Omental fat pad (tissue), 4 donors: ENCODE results near the gene GRID1. TPM values are rescaled to one million over a fixed set of nuclear protein-coding genes. Genes with fewer than 3 reads are reported as not detected.
"Not testable (repeated sequence)": the region's sequence is repeated elsewhere in the genome, so short reads cannot be mapped to it uniquely, and the experiment has no call there.

Experiments
- ATAC-seq: fragments of 150-250 bp; one replicate; pipeline ENCODE4 v1.9.1; 2016; ENCODE audit warnings: mild to moderate bottlenecking, moderate library complexity; ENCODE audit not compliant: low FRiP score
- DNase-seq: peaks from one replicate; pipeline ENCODE4 v3.0.0-alpha.2; 2019; ENCODE audit warnings: low spot score
- CTCF ChIP-seq, 3 donors: fragments of 450-650 bp; IDR thresholded peaks; one replicate each; pipeline ENCODE4 v1.5.1; 2016 to 2017; ENCODE audit warnings: antibody characterized with exemption in 3 of 3, mild to moderate bottlenecking in 3 of 3, moderate library complexity in 2 of 3
- total RNA-seq, 4 donors: library from RNA; depleted of rRNA; stranded (reverse); fragments of >200 nt; gene quantifications; one replicate each; pipeline ENCODE4 v1.1.0, GENCODE V29; 2016

Gene GRID1
- total RNA-seq, 4 donors from 2014 or later = 1.5 to 3.5 (median 2.4) TPM

GRCh38 chr10:86103391-86104101 lies 263.0 kb downstream of the GRID1 start:
- DNase-seq = no peak
- no peak for TF ChIP-seq CTCF (IDR thresholded peaks at IDR 0.05)
- no peak for ATAC-seq

GRCh38 chr10:86102451-86102850 lies 264.1 kb downstream of the GRID1 start:
- TF ChIP-seq CTCF (IDR thresholded peaks at IDR 0.05) = no peak
- ATAC-seq (no peak), DNase-seq (no peak)

GRCh38 chr10:86102031-86102430 lies 264.6 kb downstream of the GRID1 start:
- TF ChIP-seq CTCF (IDR thresholded peaks at IDR 0.05) = no peak
- no peak for ATAC-seq
- no peak for DNase-seq

- TF ChIP-seq CTCF (IDR thresholded peaks at IDR 0.05) = no peak
- DNase-seq (no peak), ATAC-seq (no peak)
Observed at GRCh38 chr10:86100581-86101061, 266.0 kb downstream of the GRID1 start.

- no peak for TF ChIP-seq CTCF (IDR thresholded peaks at IDR 0.05)
- DNase-seq (no peak), ATAC-seq (no peak)
Observed at GRCh38 chr10:86099542-86100334, 266.9 kb downstream of the GRID1 start.

GRCh38 chr10:86098187-86098881 lies 268.3 kb downstream of the GRID1 start:
- no peak for ATAC-seq
- no peak for TF ChIP-seq CTCF (IDR thresholded peaks at IDR 0.05)
- no peak for DNase-seq

- not testable (repeated sequence) for DNase-seq, ATAC-seq
Observed at GRCh38 chr10:86095061-86095460, 271.5 kb downstream of the GRID1 start.

- DNase-seq, ATAC-seq: not testable (repeated sequence)
Observed at GRCh38 chr10:86092311-86092710, 274.3 kb downstream of the GRID1 start.
